Measurements from ENCODE around the gene SLC35G3.
"Not testable (repeated sequence)": the region's sequence is repeated elsewhere in the genome, so short reads cannot be mapped to it uniquely, and the experiment has no call there.

The SLC35G3 gene

DNA sequence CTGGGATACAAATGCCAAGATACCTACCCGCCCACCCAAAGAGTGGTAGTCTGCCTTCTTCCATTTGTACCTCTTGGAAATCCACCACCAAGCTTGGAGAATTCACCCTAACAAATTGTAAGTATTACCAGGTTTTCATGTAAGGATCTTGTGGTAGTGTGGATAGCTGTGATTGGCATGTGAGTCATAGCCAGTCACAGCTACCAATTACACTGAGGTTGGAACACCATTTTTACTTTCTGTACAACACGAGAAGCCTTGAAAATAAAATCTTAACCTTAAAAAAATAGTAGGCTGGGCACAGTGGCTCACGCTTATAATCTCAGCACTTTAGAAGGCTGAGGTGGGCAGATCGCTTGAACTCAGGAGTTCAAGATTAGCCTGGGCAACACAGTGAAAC is 18.5 kb upstream of the SLC35G3 start:
- DNase-seq (ENCODE audit: low read depth in 2 of 2, low spot score in 1 of 2) = no peak

DNA sequence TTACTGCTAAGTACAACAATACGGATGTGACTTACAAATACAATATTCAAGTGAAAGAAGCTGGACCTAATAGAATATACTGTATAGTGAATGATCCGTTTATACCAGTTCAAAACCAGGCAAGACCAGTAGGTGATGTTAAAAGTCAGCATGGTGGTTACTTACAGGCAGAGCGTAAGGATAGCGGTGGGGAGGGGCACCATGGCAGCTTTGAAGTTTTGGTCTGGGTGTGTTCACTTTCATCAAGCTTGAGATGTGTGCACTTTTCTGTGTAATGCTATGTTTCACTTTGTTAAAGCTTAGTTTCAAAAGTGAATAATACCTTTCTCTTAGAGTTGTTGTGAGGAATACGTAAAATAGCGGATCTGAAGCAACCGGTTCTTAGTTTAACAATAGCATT is 16.5 kb upstream of the SLC35G3 start:
- DNase-seq (ENCODE audit: low read depth in 2 of 2, low spot score in 1 of 2) = no peak

DNA sequence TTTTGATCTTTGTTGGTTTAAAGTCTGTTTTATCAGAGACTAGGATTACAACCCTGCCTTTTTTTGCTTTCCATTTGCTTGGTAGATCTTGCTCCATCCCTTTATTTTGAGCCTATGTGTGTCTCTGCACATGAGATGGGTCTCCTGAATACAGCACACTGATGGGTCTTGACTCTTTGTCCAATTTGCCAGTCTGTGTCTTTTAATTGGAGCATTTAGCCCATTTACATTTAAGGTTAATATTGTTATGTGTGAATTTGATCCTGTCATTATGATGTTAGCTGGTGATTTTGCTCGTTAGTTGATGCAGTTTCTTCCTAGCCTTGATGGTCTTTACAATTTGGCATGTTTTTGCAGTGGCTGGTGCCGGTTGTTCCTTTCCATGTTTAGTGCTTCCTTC is 8.4 kb upstream of the SLC35G3 start:
- not testable (repeated sequence) for DNase-seq (ENCODE audit: low read depth in 2 of 2, low spot score in 1 of 2)

DNA sequence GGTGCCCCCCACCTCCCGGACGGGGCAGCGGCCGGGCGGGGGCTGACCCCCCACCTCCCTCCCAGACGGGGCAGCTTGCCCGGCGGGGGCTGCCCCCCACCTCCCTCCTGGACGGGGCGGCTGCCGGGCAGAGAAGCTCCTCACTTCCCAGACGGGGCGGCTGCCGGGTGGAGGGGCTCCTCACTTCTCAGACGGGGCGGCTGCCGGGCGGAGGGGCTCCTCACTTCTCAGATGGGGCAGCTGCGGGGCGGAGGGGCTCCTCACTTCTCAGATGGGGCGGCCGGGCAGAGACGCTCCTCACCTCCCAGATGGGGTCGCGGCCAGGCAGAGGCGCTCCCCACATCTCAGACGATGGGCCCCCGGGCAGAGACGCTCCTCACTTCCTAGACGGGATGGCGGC is 869 bp upstream of the SLC35G3 start:
- not testable (repeated sequence) for DNase-seq (ENCODE audit: low read depth in 2 of 2, low spot score in 1 of 2)

DNA sequence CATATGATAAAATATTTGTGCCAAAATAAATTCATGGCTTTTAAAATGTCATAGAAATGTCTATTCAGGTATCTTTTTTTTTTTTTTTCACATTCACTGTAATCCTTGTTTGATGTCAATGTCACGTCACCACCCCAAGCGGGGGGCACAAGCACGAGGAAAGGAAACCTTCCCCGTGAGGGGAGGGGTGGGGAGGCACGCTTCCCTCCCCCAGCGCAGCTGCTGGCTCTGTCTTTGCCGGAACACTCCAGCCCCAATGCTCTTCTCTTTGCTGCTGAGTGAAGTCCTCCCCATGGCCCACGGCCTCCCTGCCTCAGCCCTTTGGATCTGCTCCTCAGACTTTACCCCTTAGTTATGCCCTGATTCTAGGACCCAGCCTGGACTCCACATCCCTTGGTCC is 1.5 kb downstream of the SLC35G3 start:
- no peak for DNase-seq (ENCODE audit: low read depth in 2 of 2, low spot score in 1 of 2)

DNA sequence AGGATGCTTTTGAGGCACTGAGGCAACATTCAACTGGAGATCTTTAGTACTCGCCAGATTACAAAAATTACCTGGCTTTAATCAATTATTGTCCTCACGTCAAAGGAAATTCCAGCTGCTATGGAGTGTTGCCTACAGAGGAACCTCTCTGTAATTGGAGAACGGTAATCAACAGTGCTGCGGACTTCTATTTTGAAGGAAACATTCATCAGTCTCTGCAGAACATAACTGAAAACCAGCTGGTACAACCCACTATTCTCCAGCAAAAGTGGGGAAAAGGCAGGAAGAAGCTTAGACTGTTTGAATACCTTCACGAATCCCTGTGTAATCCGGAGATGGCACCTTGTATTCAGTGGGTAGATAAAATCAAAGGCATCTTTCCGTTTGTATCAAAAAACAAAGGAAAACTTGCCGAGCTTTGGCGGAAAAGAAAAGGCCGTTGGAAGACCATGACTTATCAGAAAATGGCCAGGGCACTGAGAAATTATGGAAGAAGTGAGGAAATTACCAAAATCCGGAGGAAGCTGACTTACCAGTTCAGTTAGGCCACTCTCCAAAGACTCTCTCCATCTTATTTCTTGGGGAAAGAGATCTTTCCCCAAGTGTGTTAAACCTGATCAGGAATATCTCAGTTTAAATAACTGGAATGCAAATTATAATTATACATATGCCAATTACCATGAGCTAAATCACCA is 3.0 kb downstream of the SLC35G3 start:
- no peak for DNase-seq (ENCODE audit: low read depth in 2 of 2, low spot score in 1 of 2)

DNA sequence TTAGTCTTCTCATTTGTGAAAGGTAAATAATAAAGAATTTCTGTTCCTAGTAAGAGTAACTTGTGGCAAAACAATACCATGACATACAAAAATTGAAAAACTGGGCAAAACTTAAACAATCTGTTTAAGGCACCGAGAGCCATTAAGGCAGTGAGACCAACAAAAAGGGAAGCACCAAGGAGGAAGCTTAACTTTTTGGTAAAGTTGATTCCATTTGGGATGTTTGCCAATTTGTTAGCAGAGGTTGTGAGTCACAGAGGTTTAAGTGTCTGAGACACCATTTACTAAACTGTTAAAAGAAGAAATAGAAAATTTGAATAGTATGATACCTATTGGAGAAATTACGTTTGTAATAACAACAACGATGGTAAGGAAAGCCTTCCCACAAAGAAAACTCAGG is 4.9 kb downstream of the SLC35G3 start:
- DNase-seq (ENCODE audit: low read depth in 2 of 2, low spot score in 1 of 2) = no peak

DNA sequence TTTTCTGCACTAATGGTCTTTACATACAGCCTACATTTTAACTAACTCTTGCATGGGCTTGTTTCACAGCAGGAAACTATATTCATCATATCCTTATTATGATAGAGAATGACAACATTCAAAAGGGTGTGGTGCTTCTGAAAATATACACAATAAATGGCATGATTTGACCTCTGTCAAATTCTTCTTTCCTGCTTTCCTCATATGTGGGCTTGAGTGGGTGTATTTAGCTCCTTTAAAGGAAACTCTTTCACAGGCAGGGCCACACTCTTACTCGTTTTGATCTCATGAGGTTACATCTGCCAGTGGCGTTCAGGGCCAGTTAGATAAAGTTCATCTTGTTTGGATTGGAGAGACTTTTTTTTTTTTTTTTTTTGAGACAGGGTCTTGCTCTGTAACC is 6.1 kb downstream of the SLC35G3 start:
- no peak for DNase-seq (ENCODE audit: low read depth in 2 of 2, low spot score in 1 of 2)

DNA sequence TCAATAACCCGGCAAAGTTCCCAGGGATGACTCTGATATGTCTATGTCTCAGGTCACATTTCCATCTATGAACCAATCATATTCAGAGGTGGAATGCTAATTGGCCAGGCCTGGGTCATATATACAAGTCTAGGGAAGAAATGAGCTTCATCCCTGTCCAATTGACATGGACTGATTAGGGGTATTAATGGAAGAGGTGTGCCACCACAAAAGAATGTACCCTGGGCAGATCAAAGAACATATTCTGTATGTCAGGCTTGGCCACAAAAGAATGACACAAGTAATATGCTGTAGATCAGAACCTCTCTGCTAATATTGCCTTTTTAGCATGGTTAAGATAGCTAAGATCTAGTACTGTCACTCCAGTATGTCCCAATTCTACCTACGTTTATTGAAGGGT is 6.7 kb downstream of the SLC35G3 start:
- no peak for DNase-seq (ENCODE audit: low read depth in 2 of 2, low spot score in 1 of 2)

DNA sequence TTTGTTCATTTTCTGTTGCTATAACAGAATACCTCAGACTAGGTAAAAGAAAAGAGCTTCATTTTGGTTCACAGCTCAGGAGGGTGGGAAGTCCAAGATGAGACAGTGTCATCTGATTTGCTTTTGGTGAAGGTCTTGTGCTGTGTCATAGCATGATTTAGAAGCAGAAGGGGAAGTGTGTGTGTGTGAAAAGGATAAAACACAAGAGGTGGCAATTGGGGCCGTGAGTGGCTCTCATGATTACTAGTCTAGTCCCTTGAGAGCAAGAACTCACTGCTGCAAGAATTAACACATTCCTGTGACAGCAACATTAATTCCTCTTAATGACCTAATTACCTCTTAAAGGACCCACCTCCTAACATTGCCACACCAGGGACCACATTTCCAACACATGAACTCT is 8.3 kb downstream of the SLC35G3 start:
- DNase-seq (ENCODE audit: low read depth in 2 of 2, low spot score in 1 of 2) = no peak

DNA sequence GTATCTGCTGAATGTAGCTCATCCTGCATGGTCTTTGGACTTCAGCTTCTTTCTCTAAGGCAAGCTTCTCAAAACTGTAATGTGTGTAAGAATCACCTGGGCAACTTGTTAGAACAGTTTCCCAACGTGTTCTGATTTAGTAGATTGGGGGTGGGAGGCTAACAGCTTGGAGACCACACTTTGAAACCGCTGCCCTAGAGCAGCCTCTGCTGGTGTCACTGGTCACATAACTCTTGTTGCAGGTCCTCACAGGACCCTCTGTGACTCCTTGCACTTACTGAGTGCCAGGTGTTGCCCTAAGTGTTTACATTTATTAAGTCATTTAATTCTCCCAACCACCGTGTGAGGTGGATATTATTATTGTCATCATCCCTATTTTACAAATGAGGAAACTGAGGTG is 9.9 kb downstream of the SLC35G3 start:
- no peak for DNase-seq (ENCODE audit: low read depth in 2 of 2, low spot score in 1 of 2)

DNA sequence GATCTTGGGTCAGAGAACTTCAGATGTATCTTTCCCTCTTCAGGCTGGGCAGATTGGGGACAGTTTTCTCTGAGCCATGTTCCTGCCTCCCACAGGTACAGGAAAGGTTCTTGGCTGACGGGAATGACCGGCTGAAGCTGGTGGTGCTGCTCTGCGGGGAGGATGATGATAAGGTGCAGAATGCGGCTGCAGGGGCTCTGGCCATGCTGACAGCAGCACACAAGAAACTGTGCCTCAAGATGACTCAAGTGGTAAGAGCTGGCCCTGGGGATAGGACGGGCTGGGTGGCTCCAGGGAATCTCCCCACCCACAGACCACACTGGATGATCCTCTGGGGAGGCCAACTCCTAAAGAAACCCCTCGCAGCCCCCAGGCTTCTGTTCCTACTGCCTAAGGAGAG is 10.9 kb downstream of the SLC35G3 start:
- DNase-seq (ENCODE audit: low read depth in 2 of 2, low spot score in 1 of 2) = no peak

DNA sequence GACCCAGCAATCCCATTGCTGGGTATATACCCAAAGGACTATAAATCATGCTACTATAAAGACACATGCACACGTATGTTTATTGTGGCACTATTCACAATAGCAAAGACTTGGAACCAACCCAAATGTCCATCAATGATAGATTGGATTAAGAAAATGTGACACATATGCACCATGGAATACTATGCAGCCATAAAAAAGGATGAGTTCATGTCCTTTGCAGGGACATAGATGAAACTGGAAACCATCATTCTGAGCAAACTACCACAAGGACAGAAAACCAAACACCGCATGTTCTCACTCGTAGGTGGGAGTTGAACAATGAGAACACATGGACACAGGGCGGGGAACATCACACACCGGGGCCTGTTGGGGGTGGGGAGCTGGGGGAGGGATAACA is 14.8 kb downstream of the SLC35G3 start:
- DNase-seq (ENCODE audit: low read depth in 2 of 2, low spot score in 1 of 2) = not testable (repeated sequence)

DNA sequence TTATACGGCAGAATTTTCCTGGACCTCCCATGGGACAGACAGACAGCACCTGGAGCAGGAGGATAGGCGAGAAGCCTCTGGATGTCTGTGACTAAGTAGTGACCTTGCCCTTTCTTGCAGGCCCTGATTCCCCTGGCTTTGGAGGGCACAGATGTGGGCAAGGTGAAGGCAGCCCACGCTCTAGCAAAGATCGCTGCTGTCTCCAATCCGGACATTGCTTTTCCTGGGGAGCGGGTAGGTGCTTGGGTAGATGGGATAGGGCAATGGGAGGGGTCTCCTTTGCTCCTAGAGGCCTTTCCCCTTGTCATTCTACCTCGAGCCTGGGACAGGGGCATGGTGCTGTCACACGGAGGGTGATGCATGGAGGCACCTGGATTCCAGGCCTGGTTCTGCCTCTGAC is 17.3 kb downstream of the SLC35G3 start:
- no peak for DNase-seq (ENCODE audit: low read depth in 2 of 2, low spot score in 1 of 2)

DNA sequence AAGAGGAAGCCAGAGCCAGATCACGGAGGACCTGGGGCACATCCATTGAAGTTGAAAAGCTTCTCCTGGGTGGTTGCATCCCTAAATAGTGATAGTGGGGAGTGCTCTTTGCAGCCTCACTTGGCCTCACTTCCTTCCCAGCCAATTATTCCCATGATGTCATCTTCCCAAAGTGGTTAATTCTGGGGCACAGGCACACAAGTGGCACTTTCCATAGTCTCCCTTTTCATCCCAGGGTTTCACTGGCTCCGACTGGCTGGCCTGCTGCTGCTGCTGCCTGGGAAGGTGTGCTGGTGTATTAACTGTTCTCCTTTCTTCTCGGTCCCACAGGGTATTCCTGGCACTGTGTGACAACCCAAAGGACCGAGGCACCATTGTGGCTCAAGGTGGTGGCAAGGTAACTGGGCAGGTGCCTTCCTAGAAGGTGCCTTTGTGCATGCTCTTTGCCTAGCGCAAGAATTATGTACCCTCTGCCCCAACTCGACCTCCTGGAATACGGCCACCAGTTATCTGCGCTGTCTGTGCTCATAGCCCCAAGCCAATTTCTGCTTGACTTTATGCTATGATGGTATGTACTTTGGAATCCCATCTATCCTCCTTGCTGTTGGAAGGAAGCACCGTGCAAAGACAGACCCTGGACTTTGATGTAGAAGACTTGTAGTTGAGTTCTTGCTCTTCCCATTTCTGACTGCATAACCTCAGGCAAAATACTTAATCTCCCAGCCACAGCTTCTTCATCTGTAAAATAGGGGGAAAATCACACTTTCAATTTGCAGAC is 18.4 kb downstream of the SLC35G3 start:
- DNase-seq (ENCODE audit: low read depth in 2 of 2, low spot score in 1 of 2) = no peak

DNA sequence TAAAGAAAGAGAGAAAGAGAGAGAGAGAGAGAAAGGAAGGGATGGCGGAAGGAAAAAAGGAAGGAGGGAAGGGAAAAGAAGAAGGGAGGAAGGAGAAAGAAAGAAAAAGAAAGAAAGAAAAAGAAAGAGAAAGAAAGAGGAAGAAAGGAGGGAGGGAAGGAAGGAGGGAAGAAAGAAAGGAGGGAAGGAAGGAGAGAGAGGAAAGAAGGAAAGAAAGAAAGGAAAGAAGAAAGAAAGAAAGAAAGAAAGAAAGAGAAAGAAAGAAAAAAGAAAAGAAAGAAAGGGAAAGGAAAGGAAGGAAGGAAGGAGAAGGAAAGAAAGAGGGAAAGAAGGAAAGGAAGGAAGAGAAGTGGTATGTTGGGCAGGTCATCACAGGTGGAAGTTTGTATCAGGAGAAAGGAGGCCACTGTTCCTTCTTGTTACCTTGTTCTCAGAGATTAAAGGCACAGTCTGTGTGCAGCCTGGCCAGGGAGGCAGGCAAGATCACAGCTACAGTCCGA is 19.3 kb downstream of the SLC35G3 start:
- no peak for DNase-seq (ENCODE audit: low read depth in 2 of 2, low spot score in 1 of 2)

DNA sequence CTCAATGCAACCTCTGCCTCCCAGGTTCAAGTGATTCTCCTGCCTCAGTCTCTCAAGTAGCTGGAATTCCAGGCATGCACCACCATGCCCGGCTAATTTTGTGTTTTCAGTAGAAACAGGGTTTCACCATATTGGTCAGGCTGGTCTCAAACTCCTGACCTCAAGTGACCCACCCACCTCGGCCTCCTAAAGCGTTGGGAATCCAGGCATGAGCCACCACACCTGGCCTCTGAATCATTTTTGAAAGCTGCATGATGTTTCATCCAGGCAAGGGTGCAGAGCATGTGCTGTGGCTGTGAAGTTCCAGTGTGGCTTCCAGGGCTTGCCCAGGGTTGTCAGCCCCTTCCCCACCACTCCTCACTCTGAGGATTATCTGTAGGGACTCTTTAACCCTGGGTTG is 21.9 kb downstream of the SLC35G3 start:
- not testable (repeated sequence) for DNase-seq (ENCODE audit: low read depth in 2 of 2, low spot score in 1 of 2)

DNA sequence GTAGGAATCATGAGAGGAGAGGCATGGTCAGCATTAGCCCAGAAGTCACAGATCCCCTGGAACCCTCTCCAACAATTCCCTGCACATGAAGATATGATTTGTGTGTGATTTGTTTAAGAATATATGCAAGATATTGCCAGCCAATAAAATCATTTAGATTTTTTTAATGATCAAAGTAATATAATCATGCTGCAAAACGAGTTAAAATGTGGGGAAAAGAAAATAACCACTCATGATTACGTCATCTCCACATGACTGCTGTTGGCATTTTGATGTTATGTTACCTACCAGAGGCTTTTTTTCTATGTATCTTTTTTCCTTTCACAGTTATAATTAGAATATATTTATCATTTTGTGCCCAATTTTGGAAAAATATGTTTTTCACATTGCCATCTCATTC is 22.4 kb downstream of the SLC35G3 start:
- no peak for DNase-seq (ENCODE audit: low read depth in 2 of 2, low spot score in 1 of 2)

DNA sequence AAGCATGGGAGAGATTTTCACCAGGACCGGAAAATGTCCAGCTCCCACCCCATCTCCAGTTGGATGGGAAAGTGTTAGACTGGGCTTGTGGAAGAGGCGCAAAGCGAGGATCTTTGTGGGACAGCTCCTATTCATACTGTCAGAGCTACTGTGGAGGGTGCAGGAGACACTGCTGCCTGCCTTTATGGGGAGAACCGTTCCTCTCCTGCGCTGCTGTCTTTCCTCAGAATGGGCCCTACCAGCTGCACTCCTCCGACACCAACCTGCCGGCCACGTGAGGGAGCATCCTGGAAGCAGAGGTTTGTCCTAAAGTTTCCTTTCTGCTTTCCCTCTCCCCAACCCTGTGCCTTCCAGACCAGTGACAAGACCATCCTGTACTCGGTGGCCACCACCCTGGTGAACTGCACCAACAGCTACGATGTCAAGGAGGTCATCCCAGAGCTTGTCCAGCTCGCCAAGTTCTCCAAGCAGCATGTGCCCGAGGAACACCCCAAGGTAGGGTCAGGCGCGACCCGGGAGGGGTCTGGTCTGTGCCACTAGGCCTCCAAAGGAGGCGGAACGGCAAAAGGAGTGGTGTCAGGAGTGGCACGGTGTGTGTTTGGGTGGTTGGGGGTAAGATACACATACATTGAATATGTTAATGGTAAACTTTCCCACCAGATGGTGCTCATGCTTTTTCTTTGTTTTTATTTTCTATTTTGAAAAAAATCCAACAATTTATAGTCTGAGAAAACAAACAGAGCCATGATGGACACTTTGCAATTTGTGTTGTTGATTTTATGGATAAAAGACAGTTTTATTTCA is 23.0 kb downstream of the SLC35G3 start:
- no peak for DNase-seq (ENCODE audit: low read depth in 2 of 2, low spot score in 1 of 2)

DNA sequence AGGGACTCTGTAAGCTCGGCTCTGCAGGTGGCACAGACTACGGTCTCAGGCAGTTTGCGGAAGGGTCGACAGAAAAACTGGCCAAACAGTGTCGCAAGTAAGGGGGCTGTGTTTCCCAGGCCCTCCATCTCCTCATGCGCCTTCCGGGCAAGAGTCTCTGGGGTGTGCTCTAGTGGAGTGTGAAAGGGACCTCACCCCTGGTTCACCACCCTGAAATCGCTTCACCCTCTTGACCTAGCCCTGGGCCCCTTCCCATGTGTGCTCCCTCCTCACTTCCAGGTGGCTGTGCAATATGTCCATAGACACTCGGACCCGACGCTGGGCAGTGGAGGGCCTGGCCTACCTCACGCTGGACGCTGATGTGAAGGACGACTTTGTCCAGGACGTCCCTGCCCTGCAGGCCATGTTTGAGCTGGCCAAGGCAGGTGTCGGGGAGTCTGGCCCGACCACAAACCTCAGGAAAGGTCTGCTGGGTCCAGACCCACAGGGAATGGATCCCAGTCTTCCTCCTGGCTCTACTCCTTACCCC is 24.3 kb downstream of the SLC35G3 start:
- no peak for DNase-seq (ENCODE audit: low read depth in 2 of 2, low spot score in 1 of 2)

DNA sequence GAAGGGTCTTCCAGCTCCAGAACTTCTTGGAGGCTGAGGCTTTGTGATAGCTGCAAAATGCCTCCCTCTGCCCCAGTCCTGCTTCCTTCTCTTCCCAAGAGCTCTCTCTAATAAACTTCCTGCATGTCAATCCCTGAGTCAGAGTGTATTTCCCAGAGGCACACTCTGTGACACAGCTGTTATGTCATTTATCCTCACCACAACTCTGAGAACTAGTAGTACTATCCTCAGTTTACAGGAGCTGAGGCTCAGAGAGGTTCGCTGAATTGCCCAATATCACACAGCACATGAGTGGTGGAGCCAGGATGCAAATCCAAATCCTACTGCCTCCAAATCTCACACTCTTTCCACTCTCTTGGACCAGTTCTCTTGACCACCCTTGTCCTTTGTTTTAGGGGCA is 26.5 kb downstream of the SLC35G3 start:
- no peak for DNase-seq (ENCODE audit: low read depth in 2 of 2, low spot score in 1 of 2)

DNA sequence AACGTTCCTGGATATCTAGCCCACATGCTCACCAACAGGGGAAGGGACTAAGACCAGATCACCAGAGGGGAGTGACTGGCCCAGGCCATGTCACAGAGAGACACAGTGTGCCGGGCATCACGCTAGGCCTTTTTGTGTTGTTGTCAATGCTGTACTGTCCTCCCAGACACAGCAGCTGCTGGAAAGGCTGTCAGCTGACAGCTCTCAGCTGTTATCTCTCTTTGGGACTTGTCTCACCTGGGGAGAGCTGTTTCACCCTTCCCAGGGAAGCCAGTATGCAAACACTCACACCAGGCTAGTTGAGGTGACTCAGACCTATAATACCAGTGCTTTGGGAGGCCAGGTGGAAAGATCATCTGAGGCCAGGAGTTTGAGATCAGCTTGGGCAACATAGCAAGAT is 27.1 kb downstream of the SLC35G3 start:
- no peak for DNase-seq (ENCODE audit: low read depth in 2 of 2, low spot score in 1 of 2)

All from stimulated activated CD8-positive, alpha-beta memory T cell treated with anti-CD3 and anti-CD28 coated beads, Interleukin-4, amount 100 ng/mL, for 4 hours (primary cell).